ENCODE data around the gene POU2AF1. TPM values are rescaled to one million over a fixed set of nuclear protein-coding genes. Genes with fewer than 3 reads are reported as not detected.

The POU2AF1 gene
- total and polyA plus RNA-seq, 4 donors: 0.21 to 2.0 (median 0.83) TPM

GRCh38 chr11:111379602-111380136, 594 bp upstream of the POU2AF1 start:
- Histone ChIP-seq H3K27me3 (ENCODE audit: control insufficient read depth in 4 of 4, insufficient read depth in 4 of 4, low read length in 3 of 4) (no peaks in the 10 kb centered on the region), H3K9ac (ENCODE audit: low read depth in 1 of 2, low read length in 2 of 2) (no peak overlapping the region), H3K9me3 (ENCODE audit: control insufficient read depth in 4 of 4, low read length in 3 of 4) (no peaks in the 10 kb centered on the region), H3K36me3 (ENCODE audit: control insufficient read depth in 4 of 4, insufficient read depth in 3 of 4, low read depth in 1 of 4, low read length in 3 of 4) (no peaks in the 10 kb centered on the region), H3K27ac (ENCODE audit: low read depth in 1 of 2, low read length in 2 of 2) (no peak overlapping the region), H3K4me3 (ENCODE audit: low read depth in 1 of 3, low read length in 3 of 3) (no peak overlapping the region), H3K4me1 (ENCODE audit: control insufficient read depth in 4 of 4, insufficient read depth in 4 of 4, low read length in 3 of 4) (peaks cover 0 to 8% (median 0%) of the 10 kb centered on the region in 4 donors)
- TF ChIP-seq MAX (IDR thresholded peaks at IDR 0.05): no peak
- no peak for TF ChIP-seq HNF4G (IDR thresholded peaks at IDR 0.05)
- no peak for TF ChIP-seq GABPA (IDR thresholded peaks at IDR 0.05 in 1 of 2, conservative IDR thresholded peaks at IDR 0.05 in 1 of 2)
- no peak for TF ChIP-seq NR2F2 (IDR thresholded peaks at IDR 0.05)
- TF ChIP-seq RXRA (IDR thresholded peaks at IDR 0.05): no peak
- TF ChIP-seq JUND (IDR thresholded peaks at IDR 0.05): no peak
- TF ChIP-seq FOXA2 (IDR thresholded peaks at IDR 0.05): no peak
- TF ChIP-seq RAD21 (IDR thresholded peaks at IDR 0.05): no peak
- WGBS: 89% methylated on average over 14 of the region's 14 CpGs
- no peak for DNase-seq (ENCODE audit: low spot score)

- Histone ChIP-seq H3K36me3 (ENCODE audit: control insufficient read depth in 4 of 4, insufficient read depth in 3 of 4, low read depth in 1 of 4, low read length in 3 of 4) (no peaks in the 10 kb centered on the region), H3K4me3 (ENCODE audit: low read depth in 1 of 3, low read length in 3 of 3) (no peak overlapping the region), H3K4me1 (ENCODE audit: control insufficient read depth in 4 of 4, insufficient read depth in 4 of 4, low read length in 3 of 4) (peaks cover 0 to 8% (median 0%) of the 10 kb centered on the region in 4 donors), H3K9ac (ENCODE audit: low read depth in 1 of 2, low read length in 2 of 2) (no peak overlapping the region), H3K27me3 (ENCODE audit: control insufficient read depth in 4 of 4, insufficient read depth in 4 of 4, low read length in 3 of 4) (no peaks in the 10 kb centered on the region), H3K9me3 (ENCODE audit: control insufficient read depth in 4 of 4, low read length in 3 of 4) (no peaks in the 10 kb centered on the region), H3K27ac (ENCODE audit: low read depth in 1 of 2, low read length in 2 of 2) (no peak overlapping the region)
- DNase-seq (ENCODE audit: low spot score): no peak
- TF ChIP-seq FOXA2 (IDR thresholded peaks at IDR 0.05): no peak
- no peak for TF ChIP-seq CTCF (IDR thresholded peaks at IDR 0.05; ENCODE audit: low read depth, low read length, missing input control)
- no peak for TF ChIP-seq FOXA1 (IDR thresholded peaks at IDR 0.05)
- TF ChIP-seq RXRA (IDR thresholded peaks at IDR 0.05): no peak
- TF ChIP-seq GABPA (IDR thresholded peaks at IDR 0.05 in 1 of 2, conservative IDR thresholded peaks at IDR 0.05 in 1 of 2): no peak
- TF ChIP-seq EGR1 (IDR thresholded peaks at IDR 0.05; ENCODE audit: low read depth in 2 of 2): no peak
- no peak for TF ChIP-seq ATF3 (IDR thresholded peaks at IDR 0.05)
- TF ChIP-seq HNF4A (conservative IDR thresholded peaks at IDR 0.05): no peak
- no peak for TF ChIP-seq TAF1 (conservative IDR thresholded peaks at IDR 0.05)
- TF ChIP-seq REST (IDR thresholded peaks at IDR 0.05): no peak
- no peak for TF ChIP-seq YY1 (IDR thresholded peaks at IDR 0.05)
- WGBS: 72% methylated on average over 8 of the region's 8 CpGs
These were observed 752 bp downstream of the POU2AF1 start for GRCh38 chr11:111378185-111378860.

Measured in liver (tissue), 9 donors.